ENCODE data around the gene RHBDL1. TPM values are rescaled to one million over a fixed set of nuclear protein-coding genes. Genes with fewer than 3 reads are reported as not detected.

RHBDL1 gene
- total and polyA plus RNA-seq, 9 of the 15 experiments (the other 6 are each of a cell fraction or from before 2014, with no cell fraction given), result 0.03 to 5.6 (median 1.3) TPM; not detected in 1

- TF ChIP-seq STAG1 (CRISPR knock-in tag; IDR thresholded peaks at IDR 0.05; ENCODE audit: borderline replicate concordance), result no peak
- no peak for TF ChIP-seq HIVEP1 (CRISPR knock-in tag; IDR thresholded peaks at IDR 0.05)
- TF ChIP-seq DPF2 (IDR thresholded peaks at IDR 0.05), result no peak; the same call in 1 of the 2 replicates
- TF ChIP-seq ZSCAN29 (IDR thresholded peaks at IDR 0.05), result no peak
- TF ChIP-seq HNRNPH1 (optimal IDR thresholded peaks at IDR 0.05; ENCODE audit: low read depth, low read length), result no peak
- no peak for TF ChIP-seq DACH1 (IDR thresholded peaks at IDR 0.05; ENCODE audit: partially characterized antibody)
- TF ChIP-seq ZNF639 (CRISPR knock-in tag; conservative IDR thresholded peaks at IDR 0.05 in 1 of 2, IDR thresholded peaks at IDR 0.05 in 1 of 2), result no peak
- peak in 1 of 2 experiments; percentile 78; a peak in 1 of 3 replicates for TF ChIP-seq CBX3 (IDR thresholded peaks at IDR 0.05; ENCODE audit: borderline replicate concordance in 1 of 2, low read length in 2 of 2)
- no peak for TF ChIP-seq RNF219 (CRISPR knock-in tag; IDR thresholded peaks at IDR 0.05)
- no peak for TF ChIP-seq ZNF592 (IDR thresholded peaks at IDR 0.05)
- TF ChIP-seq ZFP91 (CRISPR knock-in tag; IDR thresholded peaks at IDR 0.05), result peak; percentile 61; the same call in 1 of the 2 replicates
- TF ChIP-seq ZNF436 (CRISPR knock-in tag; IDR thresholded peaks at IDR 0.05), result no peak
- TF ChIP-seq ZNF41 (CRISPR knock-in tag; conservative IDR thresholded peaks at IDR 0.05), result no peak
- no peak for TF ChIP-seq MCM5 (IDR thresholded peaks at IDR 0.05; ENCODE audit: low read depth)
- no peak for TF ChIP-seq U2AF2 (optimal IDR thresholded peaks at IDR 0.05; ENCODE audit: low read depth, low read length)
- TF ChIP-seq MXD1 (CRISPR knock-in tag; IDR thresholded peaks at IDR 0.05; ENCODE audit: borderline replicate concordance, poor library complexity, severe bottlenecking), result no peak
- no peak for TF ChIP-seq E2F3 (CRISPR knock-in tag; IDR thresholded peaks at IDR 0.05)
These were observed 20.1 kb downstream of the RHBDL1 start (continued) for GRCh38 chr16:695355-696089.

Data from K562 (cell line).